Right forelimb (tissue), 1 donor: ENCODE data around the gene MAGEB18.

Source experiments
- DNase-seq: peaks from one replicate; pipeline ENCODE4 v3.0.0-alpha.2; 2018

Gene MAGEB18

DNA sequence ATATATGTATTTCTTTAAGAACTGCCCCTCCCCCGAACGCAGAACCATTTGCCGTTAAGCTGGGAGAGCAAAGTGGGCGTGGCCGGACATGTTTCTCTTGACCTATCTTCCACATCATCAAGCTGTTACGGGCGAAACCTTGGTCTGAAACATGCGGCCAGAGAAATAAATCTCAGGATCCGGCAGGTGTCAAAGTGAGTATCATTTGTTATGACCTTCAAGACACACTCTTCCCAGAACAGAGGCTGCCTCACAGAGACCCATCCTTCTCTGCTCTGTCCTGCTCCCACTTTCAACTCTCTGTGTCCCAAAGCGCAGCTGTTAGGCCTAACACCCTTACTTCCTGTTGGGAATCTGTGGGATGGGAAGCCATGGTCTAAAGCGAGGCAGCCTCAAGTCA is at the start of gene MAGEB18:
TSS of gene MAGEB18 (plus strand) at position 70 of the 400 bp plus-strand sequence. CDS start 643 bp downstream, outside the sequence.
- no peak for DNase-seq

DNA sequence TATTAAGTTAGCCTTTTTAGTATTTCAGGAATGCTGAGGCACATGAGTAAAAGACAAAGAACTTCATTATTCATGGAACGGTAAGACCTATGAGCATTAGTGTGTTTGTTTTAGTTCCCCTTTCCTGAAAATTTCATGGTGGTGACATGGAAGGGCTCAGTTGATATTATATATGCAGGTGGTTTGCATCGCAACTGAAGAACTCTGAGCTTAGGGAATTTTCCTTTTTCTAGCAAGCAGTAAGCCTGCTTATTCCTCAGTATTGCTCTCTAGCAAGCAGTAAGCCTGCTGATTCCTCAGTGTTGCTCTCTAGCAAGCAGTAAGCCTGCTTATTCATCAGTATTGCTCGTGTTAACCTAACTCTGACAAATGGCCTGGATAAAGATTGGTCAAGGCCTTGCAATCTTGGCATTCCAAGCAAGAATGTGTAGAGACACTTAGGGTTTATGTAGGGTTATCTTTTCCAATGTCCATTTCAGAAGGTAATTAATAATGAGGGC is 37.7 kb upstream of the MAGEB18 start:
- DNase-seq: no peak

DNA sequence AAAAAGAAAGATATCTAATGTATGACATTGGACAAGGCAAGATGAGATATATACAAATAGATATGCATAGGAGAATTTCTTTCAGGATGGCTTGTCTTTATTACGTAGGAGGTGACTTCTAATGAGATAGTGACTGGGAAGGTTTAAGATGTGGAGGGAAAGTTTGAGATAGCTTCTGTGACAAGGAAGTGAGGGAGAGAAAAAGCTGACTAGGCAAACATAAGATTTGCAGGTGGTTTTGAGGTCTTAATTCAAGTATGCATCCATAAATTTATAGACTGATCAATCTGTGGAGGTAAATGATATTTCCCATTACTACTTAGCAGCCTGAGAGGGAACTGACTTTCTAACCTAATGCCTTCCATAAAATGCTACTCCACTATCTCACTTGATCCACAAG is 29.0 kb upstream of the MAGEB18 start:
- DNase-seq: no peak

DNA sequence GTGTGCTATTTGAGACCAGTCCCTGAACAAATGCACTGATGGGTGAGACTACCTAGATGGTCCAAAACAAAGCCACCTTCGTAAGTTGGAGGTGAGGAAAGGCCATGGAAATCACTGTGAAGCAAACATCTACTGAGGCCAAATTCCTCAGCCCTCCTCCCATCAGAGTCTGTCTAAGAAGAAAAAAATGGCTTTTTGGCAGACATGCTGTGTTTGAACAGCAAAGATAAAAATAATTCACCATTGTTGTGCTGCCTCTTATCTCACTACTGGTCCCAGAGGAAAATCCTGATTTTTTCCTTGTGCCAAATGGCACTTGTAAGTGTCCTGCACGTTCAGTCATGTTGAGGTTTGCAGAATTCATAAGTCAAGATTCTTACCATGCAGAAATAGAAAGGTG is 7.9 kb downstream of the MAGEB18 start:
- DNase-seq: no peak

DNA sequence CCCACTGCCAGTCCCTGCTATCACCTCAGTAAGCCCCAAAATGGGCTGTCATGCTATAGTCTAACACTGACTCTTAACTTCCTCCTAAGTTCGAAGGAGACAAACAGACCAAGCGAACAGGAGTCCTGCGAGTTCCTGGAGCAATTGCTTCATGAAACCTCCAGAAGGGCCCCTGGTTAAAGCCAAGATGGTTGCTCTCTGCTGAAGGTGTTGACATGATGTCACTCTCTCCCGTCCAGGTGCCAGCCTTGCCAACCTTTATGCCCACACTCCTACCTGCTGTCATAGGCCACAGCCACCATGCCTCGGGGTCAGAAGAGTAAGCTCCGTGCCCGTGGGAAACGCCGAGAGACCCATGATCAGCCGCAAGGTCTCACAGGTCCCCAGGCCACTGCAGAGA is 22.2 kb downstream of the MAGEB18 start, which contains the start of gene MAGEB6B:
TSS of gene MAGEB6B (plus strand) at position 301 of the 400 bp plus-strand sequence. CDS start at position 301, 0 bp downstream.
- no peak for DNase-seq
